ENCODE measurements around the gene ADAMTSL3. TPM values are rescaled to one million over a fixed set of nuclear protein-coding genes. Genes with fewer than 3 reads are reported as not detected.

The ADAMTSL3 gene
- total RNA-seq, 1 donor from 2014 or later = 13.2 TPM

DNA sequence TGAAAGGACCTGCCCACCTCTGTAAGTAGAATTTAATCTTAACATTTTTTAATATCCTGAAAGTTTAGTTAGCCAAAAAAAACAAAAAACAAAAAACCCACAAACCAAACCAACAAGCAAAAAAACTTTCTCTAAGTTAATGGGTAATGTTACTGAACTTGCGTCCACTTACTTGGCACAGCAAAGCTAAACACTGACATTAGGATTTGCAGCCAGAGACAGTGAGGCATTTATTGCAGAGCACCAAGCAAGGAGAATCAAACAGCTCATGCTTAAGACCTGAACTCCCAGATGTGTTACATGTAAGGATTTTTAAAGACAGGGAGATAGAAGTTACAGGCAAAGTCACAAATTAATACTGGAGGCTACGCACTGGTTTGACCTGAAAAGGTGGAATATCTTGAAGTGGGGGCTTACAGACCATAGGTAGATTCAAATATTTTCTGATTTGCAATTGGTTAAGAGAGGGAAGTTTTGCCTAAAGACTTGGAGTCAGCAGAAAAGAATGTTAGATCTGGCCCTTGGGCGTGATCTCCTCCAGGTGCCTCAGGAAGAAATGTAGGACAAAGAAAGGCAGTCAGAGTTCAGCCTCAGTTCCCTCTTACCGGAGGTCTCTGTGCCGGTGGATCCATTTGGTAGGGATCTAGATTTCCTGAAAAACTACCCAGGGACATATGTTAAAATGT lies 205.0 kb downstream of the ADAMTSL3 start:
- Mint-ChIP-seq H3K4me1 (no peaks in the 10 kb centered on the region), H3K36me3 (no peaks in the 10 kb centered on the region), H3K27ac (no peak overlapping the region), H3K9me3 (peaks cover 21% of the 10 kb centered on the region), H3K27me3 (ENCODE audit: low read depth) (peaks cover 5% of the 10 kb centered on the region), H3K4me3 (no peak overlapping the region)
- TF ChIP-seq, protein P1, sequence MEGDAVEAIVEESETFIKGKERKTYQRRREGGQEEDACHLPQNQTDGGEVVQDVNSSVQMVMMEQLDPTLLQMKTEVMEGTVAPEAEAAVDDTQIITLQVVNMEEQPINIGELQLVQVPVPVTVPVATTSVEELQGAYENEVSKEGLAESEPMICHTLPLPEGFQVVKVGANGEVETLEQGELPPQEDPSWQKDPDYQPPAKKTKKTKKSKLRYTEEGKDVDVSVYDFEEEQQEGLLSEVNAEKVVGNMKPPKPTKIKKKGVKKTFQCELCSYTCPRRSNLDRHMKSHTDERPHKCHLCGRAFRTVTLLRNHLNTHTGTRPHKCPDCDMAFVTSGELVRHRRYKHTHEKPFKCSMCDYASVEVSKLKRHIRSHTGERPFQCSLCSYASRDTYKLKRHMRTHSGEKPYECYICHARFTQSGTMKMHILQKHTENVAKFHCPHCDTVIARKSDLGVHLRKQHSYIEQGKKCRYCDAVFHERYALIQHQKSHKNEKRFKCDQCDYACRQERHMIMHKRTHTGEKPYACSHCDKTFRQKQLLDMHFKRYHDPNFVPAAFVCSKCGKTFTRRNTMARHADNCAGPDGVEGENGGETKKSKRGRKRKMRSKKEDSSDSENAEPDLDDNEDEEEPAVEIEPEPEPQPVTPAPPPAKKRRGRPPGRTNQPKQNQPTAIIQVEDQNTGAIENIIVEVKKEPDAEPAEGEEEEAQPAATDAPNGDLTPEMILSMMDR (IDR thresholded peaks at IDR 0.05; ENCODE audit: unreplicated experiment) = no peak
- DNase-seq (ENCODE audit: low spot score in 2 of 2, unreplicated experiment in 2 of 2) = no peak

DNA sequence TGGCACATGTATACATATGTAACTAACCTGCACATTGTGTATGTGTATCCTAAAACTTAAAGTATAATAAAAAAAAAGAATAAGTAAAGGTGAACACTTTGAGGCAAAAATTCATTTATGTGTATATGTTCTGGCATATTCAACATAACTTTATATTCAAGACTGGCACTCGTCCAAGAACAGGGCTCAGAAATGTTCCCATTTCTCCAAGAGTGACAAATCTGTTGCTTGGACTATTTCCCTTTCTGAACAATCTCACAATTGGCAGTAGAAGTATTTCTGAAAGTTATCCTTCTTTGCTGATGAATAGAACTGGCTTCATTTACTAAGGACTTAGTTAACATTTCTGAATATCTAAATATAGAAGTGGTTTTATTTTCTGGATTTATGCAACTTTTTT lies 212.8 kb downstream of the ADAMTSL3 start:
- DNase-seq (ENCODE audit: low spot score in 2 of 2, unreplicated experiment in 2 of 2) = no peak
- TF ChIP-seq, protein P1 (IDR thresholded peaks at IDR 0.05; ENCODE audit: unreplicated experiment) = no peak
- no peak overlapping the region for H3K4me3 Mint-ChIP-seq
- H3K36me3 Mint-ChIP-seq = no peaks in the 10 kb centered on the region
- peaks cover 9% of the 10 kb centered on the region for H3K9me3 Mint-ChIP-seq
- no peaks in the 10 kb centered on the region for H3K27me3 Mint-ChIP-seq (ENCODE audit: low read depth)
- H3K4me1 Mint-ChIP-seq = peaks cover 2% of the 10 kb centered on the region
- no peak overlapping the region for H3K27ac Mint-ChIP-seq

DNA sequence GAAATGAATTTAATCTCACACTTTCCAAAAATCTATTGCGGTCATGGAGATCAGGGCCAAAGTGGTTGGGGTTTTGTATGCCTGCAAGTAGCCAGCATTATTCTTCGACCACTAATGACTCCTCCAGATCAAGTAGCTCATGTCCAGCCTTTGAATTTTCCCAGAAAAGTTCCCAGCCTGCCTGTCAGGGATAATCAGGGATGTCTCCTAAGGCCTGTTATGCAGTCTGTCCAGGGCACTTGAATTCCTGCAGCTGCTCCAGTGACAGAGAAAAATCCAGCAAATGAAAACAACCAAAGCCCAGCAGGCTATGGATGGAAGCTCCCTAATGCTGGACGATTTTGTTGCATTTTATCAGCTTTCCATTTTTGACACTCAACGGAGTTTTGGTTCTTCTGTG lies 215.4 kb downstream of the ADAMTSL3 start:
- no peaks in the 10 kb centered on the region for H3K36me3 Mint-ChIP-seq
- TF ChIP-seq, protein P1 (IDR thresholded peaks at IDR 0.05; ENCODE audit: unreplicated experiment) = no peak
- H3K9me3 Mint-ChIP-seq = no peaks in the 10 kb centered on the region
- DNase-seq (ENCODE audit: low spot score in 2 of 2, unreplicated experiment in 2 of 2) = no peak
- H3K27ac Mint-ChIP-seq = no peak overlapping the region
- no peak overlapping the region for H3K4me3 Mint-ChIP-seq
- H3K4me1 Mint-ChIP-seq = peaks cover 7% of the 10 kb centered on the region
- H3K27me3 Mint-ChIP-seq (ENCODE audit: low read depth) = peaks cover 2% of the 10 kb centered on the region

DNA sequence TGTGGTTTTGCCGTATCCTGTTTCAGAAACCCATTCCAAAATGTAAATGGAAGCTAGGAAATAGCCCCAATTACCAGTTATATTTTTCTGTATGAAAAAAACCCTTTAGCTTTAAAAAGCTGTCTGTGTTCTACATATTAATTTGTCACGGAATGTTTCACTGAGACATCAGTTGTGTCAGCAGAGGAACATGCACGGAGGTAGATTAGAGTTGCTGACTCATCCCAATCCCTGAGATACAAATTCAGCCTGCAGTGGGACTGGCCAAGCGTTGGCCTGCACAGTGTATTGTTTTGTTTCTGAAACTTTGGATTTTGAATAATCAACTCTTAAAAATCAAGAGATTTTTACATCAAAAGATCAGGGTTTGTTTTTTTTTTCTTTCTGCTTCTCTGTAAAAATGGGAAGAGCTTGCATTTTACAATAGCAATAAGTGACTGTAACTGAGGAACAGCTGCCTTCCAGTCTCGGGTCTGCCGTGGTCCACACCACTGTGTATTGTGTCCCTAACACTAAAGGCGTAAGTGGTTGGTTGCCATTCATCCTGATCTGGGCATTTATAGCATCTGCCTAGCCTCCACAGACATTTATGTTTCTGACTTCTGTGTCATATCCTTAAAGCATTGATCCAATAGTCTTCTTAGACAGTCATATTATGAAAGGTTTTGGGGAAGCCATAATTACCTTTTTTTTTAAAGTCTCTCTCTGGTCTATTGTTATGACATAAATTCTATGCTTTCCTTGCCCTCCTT lies 218.1 kb downstream of the ADAMTSL3 start:
- TF ChIP-seq, protein P1 (IDR thresholded peaks at IDR 0.05; ENCODE audit: unreplicated experiment) = no peak
- peaks cover 7% of the 10 kb centered on the region for H3K4me1 Mint-ChIP-seq
- H3K27me3 Mint-ChIP-seq (ENCODE audit: low read depth) = peaks cover 6% of the 10 kb centered on the region
- no peaks in the 10 kb centered on the region for H3K36me3 Mint-ChIP-seq
- no peak overlapping the region for H3K27ac Mint-ChIP-seq
- no peak for DNase-seq (ENCODE audit: low spot score in 2 of 2, unreplicated experiment in 2 of 2)
- H3K9me3 Mint-ChIP-seq = no peaks in the 10 kb centered on the region
- no peak overlapping the region for H3K4me3 Mint-ChIP-seq

DNA sequence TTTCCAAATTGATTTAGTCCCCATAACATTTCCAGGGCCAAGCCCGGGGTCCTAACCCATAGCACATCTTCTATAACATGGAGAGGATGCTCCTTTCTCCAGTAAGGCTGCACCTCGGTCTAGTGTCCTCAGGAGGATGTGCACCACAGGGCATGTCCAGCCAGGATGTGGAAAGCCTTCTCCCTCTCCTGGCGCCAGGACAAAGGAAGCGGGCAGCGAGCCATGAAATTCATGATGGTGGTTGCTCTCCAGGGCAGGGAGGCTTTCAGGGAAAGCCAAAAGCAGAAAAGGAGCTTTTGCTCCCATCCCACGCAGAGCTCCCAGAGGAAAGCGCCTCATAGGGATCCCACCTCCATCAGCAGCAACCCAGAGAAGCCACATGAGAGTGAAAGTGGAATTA lies 220.0 kb downstream of the ADAMTSL3 start:
- H3K36me3 Mint-ChIP-seq = no peaks in the 10 kb centered on the region
- H3K27ac Mint-ChIP-seq = no peak overlapping the region
- peaks cover 7% of the 10 kb centered on the region for H3K4me1 Mint-ChIP-seq
- no peak for DNase-seq (ENCODE audit: low spot score in 2 of 2, unreplicated experiment in 2 of 2)
- H3K4me3 Mint-ChIP-seq = no peak overlapping the region
- peaks cover 10% of the 10 kb centered on the region for H3K27me3 Mint-ChIP-seq (ENCODE audit: low read depth)
- H3K9me3 Mint-ChIP-seq = no peaks in the 10 kb centered on the region
- TF ChIP-seq, protein P1 (IDR thresholded peaks at IDR 0.05; ENCODE audit: unreplicated experiment) = no peak
